Body of pancreas (tissue), 4 donors: ENCODE data around the gene TRIM3.
A peak's percentile ranks its signal among the peaks of the same experiment; 100 is the strongest.

Experiments used
- POLR2A ChIP-seq, 3 donors: fragments of 450-650 bp; IDR thresholded peaks; one replicate each; pipeline ENCODE4 v1.6.1; 2016; ENCODE audit warnings: antibody characterized with exemption in 3 of 3, mild to moderate bottlenecking in 2 of 3
- TF ChIP-seq, protein P1 (sequence below), 7 experiments: fragments of 450-650 bp in 4 of 7; fragments of 200-600 bp in 3 of 7; sonication (generic) in 3 of 7; IDR thresholded peaks; one replicate each; pipeline ENCODE4 v1.5.1; 2016 to 2019; ENCODE audit warnings: antibody characterized with exemption in 7 of 7

DNA sequence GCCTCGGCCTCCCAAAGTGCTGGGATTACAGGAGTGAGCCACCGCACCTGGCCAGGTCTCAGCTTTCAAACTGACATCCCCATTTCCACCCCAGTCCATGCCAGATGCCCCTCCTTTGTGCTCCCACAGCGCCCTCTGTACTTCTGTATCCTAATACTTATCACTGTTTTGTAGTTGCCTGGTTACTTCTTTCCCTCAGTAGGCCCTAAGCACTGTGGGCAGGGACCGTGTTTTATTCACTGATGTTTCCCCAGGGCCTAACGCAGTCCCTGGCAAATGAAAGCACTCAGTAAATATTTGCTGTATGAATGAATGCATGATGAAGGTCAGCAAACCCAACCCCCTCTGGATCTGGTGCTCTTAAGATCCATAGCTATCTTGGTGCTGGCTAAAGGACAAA, 2.2 kb upstream of the TRIM3 start:
- peak in 2 of 3 donors; percentile 33 to 39 for TF ChIP-seq POLR2A (IDR thresholded peaks at IDR 0.05)
- TF ChIP-seq, protein P1, sequence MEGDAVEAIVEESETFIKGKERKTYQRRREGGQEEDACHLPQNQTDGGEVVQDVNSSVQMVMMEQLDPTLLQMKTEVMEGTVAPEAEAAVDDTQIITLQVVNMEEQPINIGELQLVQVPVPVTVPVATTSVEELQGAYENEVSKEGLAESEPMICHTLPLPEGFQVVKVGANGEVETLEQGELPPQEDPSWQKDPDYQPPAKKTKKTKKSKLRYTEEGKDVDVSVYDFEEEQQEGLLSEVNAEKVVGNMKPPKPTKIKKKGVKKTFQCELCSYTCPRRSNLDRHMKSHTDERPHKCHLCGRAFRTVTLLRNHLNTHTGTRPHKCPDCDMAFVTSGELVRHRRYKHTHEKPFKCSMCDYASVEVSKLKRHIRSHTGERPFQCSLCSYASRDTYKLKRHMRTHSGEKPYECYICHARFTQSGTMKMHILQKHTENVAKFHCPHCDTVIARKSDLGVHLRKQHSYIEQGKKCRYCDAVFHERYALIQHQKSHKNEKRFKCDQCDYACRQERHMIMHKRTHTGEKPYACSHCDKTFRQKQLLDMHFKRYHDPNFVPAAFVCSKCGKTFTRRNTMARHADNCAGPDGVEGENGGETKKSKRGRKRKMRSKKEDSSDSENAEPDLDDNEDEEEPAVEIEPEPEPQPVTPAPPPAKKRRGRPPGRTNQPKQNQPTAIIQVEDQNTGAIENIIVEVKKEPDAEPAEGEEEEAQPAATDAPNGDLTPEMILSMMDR (IDR thresholded peaks at IDR 0.05), result peak in 4 of 7 experiments; percentile 29 to 40 (median 36)
